ENCODE measurements around the gene ALKBH5. TPM values are rescaled to one million over a fixed set of nuclear protein-coding genes. Genes with fewer than 3 reads are reported as not detected.
A peak's percentile ranks its signal among the peaks of the same experiment; 100 is the strongest.

The ALKBH5 gene
- total RNA-seq, 2 experiments from 2014 or later: 117 to 121 TPM

- ChIA-PET POLR2A (no interaction called here), CTCF (no interaction called here)
- peaks cover 5% of the 10 kb centered on the region for H3K36me3 Mint-ChIP-seq (ENCODE audit: low read depth)
- H3K27ac Mint-ChIP-seq: no peak overlapping the region
- ATAC-seq (no peak), DNase-seq (no peak)
- H3K4me1 Mint-ChIP-seq (ENCODE audit: low read depth): peaks cover 22% of the 10 kb centered on the region
- H3K4me3 Mint-ChIP-seq: no peak overlapping the region
- no peaks in the 10 kb centered on the region for H3K9me3 Mint-ChIP-seq (ENCODE audit: insufficient read depth)
- no peaks in the 10 kb centered on the region for H3K27me3 Mint-ChIP-seq (ENCODE audit: low read depth)
These were observed 3.8 kb upstream of the ALKBH5 start for GRCh38 chr17:18179804-18180203.

GRCh38 chr17:18181358-18181757 lies 2.3 kb upstream of the ALKBH5 start:
- CTCF ChIA-PET: interaction anchor here (0.6 to 1.4 kb wide), 2 partner anchors 9 to 23 kb away, joined by 3 read pairs; no protein-coding TSS in a partner anchor
- Mint-ChIP-seq H3K27me3 (ENCODE audit: low read depth) (no peaks in the 10 kb centered on the region), H3K9me3 (ENCODE audit: insufficient read depth) (no peaks in the 10 kb centered on the region), H3K36me3 (ENCODE audit: low read depth) (peaks cover 21% of the 10 kb centered on the region), H3K4me3 (peak overlapping the region; percentile 95), H3K27ac (peak overlapping the region; percentile 100), H3K4me1 (ENCODE audit: low read depth) (peaks cover 35% of the 10 kb centered on the region)
- DNase-seq (no peak), ATAC-seq (no peak)
- POLR2A ChIA-PET: interaction anchor here (3.8 kb wide), 1 partner anchor 11 kb away, joined by 15 read pairs; no protein-coding TSS in a partner anchor

GRCh38 chr17:18182110-18182977 lies 1.3 kb upstream of the ALKBH5 start:
- DNase-seq (peak; percentile 31), ATAC-seq (no peak)
- peaks cover 45% of the 10 kb centered on the region for H3K4me1 Mint-ChIP-seq (ENCODE audit: low read depth)
- POLR2A ChIA-PET: interaction anchor here (0.8 to 3.8 kb wide), 8 partner anchors 10 to 209 kb away, joined by 3 to 15 read pairs (median 4); partner anchors contain the start of genes DRC3, SMCR8, TOM1L2 and TOP3A
- no peaks in the 10 kb centered on the region for H3K27me3 Mint-ChIP-seq (ENCODE audit: low read depth)
- peak overlapping the region; percentile 100 for H3K27ac Mint-ChIP-seq
- no peaks in the 10 kb centered on the region for H3K9me3 Mint-ChIP-seq (ENCODE audit: insufficient read depth)
- H3K36me3 Mint-ChIP-seq (ENCODE audit: low read depth): peaks cover 30% of the 10 kb centered on the region
- peak overlapping the region; percentile 95 for H3K4me3 Mint-ChIP-seq
- CTCF ChIA-PET: interaction anchor here (1.1 to 4.1 kb wide), 9 partner anchors 11 to 444 kb away, joined by 3 to 19 read pairs (median 4); no protein-coding TSS in a partner anchor

- Mint-ChIP-seq H3K27ac (peak overlapping the region; percentile 100), H3K27me3 (ENCODE audit: low read depth) (no peaks in the 10 kb centered on the region), H3K4me3 (peak overlapping the region; percentile 95), H3K36me3 (ENCODE audit: low read depth) (peaks cover 37% of the 10 kb centered on the region), H3K9me3 (ENCODE audit: insufficient read depth) (no peaks in the 10 kb centered on the region), H3K4me1 (ENCODE audit: low read depth) (peaks cover 51% of the 10 kb centered on the region)
- DNase-seq (peak; percentile 86), ATAC-seq (peak; percentile 49)
- POLR2A ChIA-PET: interaction anchor here (0.7 to 3.8 kb wide), 9 partner anchors 10 to 210 kb away, joined by 3 to 15 read pairs (median 4); partner anchors contain the start of genes DRC3, SMCR8, TOM1L2 and TOP3A
- CTCF ChIA-PET: interaction anchor here (1.1 to 4.1 kb wide), 8 partner anchors 11 to 443 kb away, joined by 3 to 19 read pairs (median 4); no protein-coding TSS in a partner anchor
These were observed 672 bp upstream of the ALKBH5 start for GRCh38 chr17:18182978-18183333.

GRCh38 chr17:18184143-18185031 lies 759 bp downstream of the ALKBH5 start:
- DNase-seq (peak; percentile 76), ATAC-seq (peak; percentile 12)
- no peaks in the 10 kb centered on the region for H3K9me3 Mint-ChIP-seq (ENCODE audit: insufficient read depth)

GRCh38 chr17:18185391-18185790 lies 1.8 kb downstream of the ALKBH5 start:
- Mint-ChIP-seq H3K4me1 (ENCODE audit: low read depth) (peaks cover 66% of the 10 kb centered on the region), H3K4me3 (peak overlapping the region; percentile 95), H3K9me3 (ENCODE audit: insufficient read depth) (no peaks in the 10 kb centered on the region), H3K27ac (peak overlapping the region; percentile 46), H3K27me3 (ENCODE audit: low read depth) (no peaks in the 10 kb centered on the region), H3K36me3 (ENCODE audit: low read depth) (peaks cover 51% of the 10 kb centered on the region)
- ATAC-seq: no peak
- CTCF ChIA-PET: interaction anchor here (0.7 to 4.1 kb wide), 6 partner anchors 10 to 44 kb away, joined by 3 to 19 read pairs (median 4); no protein-coding TSS in a partner anchor
- POLR2A ChIA-PET: interaction anchor here (0.9 to 1.5 kb wide), 2 partner anchors 8 to 130 kb away, joined by 3 read pairs; partner anchors contain the start of gene SMCR8
- no peak for DNase-seq

More at GRCh38 chr17:18184143-18185031, 759 bp downstream of the ALKBH5 start:
- POLR2A ChIA-PET: interaction anchor here (0.9 to 3.8 kb wide), 7 partner anchors 9 to 76 kb away, joined by 3 to 15 read pairs (median 8); no protein-coding TSS in a partner anchor
- peaks cover 61% of the 10 kb centered on the region for H3K4me1 Mint-ChIP-seq (ENCODE audit: low read depth)
- peak overlapping the region; percentile 100 for H3K27ac Mint-ChIP-seq
- H3K4me3 Mint-ChIP-seq: peak overlapping the region; percentile 95
- no peaks in the 10 kb centered on the region for H3K27me3 Mint-ChIP-seq (ENCODE audit: low read depth)
- peaks cover 45% of the 10 kb centered on the region for H3K36me3 Mint-ChIP-seq (ENCODE audit: low read depth)
- CTCF ChIA-PET: interaction anchor here (1.4 to 4.1 kb wide), 7 partner anchors 11 to 43 kb away, joined by 3 to 19 read pairs (median 6); no protein-coding TSS in a partner anchor

- ChIA-PET POLR2A (interaction anchor here (1.5 kb wide), 1 partner anchor 129 kb away, joined by 3 read pairs; the partner anchor contains the start of gene SMCR8), CTCF (interaction anchor here (0.7 to 4.1 kb wide), 4 partner anchors 12 to 44 kb away, joined by 3 to 19 read pairs (median 4); no protein-coding TSS in a partner anchor)
- peaks cover 57% of the 10 kb centered on the region for H3K36me3 Mint-ChIP-seq (ENCODE audit: low read depth)
- H3K4me3 Mint-ChIP-seq: peak overlapping the region; percentile 95
- ATAC-seq: no peak
- no peaks in the 10 kb centered on the region for H3K27me3 Mint-ChIP-seq (ENCODE audit: low read depth)
- H3K4me1 Mint-ChIP-seq (ENCODE audit: low read depth): peaks cover 67% of the 10 kb centered on the region
- peak overlapping the region; percentile 46 for H3K27ac Mint-ChIP-seq
- no peak for DNase-seq
- H3K9me3 Mint-ChIP-seq (ENCODE audit: insufficient read depth): no peaks in the 10 kb centered on the region
These were observed 2.4 kb downstream of the ALKBH5 start for GRCh38 chr17:18185832-18186626.

GRCh38 chr17:18186627-18186982 lies 3.0 kb downstream of the ALKBH5 start:
- peak overlapping the region; percentile 95 for H3K4me3 Mint-ChIP-seq
- DNase-seq (no peak), ATAC-seq (no peak)
- ChIA-PET CTCF (interaction anchor here (1.4 to 4.1 kb wide), 3 partner anchors 11 to 45 kb away, joined by 3 to 19 read pairs (median 4); no protein-coding TSS in a partner anchor), POLR2A (interaction anchor here (1.5 kb wide), 1 partner anchor 129 kb away, joined by 3 read pairs; the partner anchor contains the start of gene SMCR8)
- no peaks in the 10 kb centered on the region for H3K9me3 Mint-ChIP-seq (ENCODE audit: insufficient read depth)
- H3K4me1 Mint-ChIP-seq (ENCODE audit: low read depth): peaks cover 67% of the 10 kb centered on the region
- H3K36me3 Mint-ChIP-seq (ENCODE audit: low read depth): peaks cover 62% of the 10 kb centered on the region
- H3K27me3 Mint-ChIP-seq (ENCODE audit: low read depth): no peaks in the 10 kb centered on the region
- no peak overlapping the region for H3K27ac Mint-ChIP-seq

- H3K4me3 Mint-ChIP-seq: peak overlapping the region; percentile 95
- POLR2A ChIA-PET: no interaction called here
- peaks cover 62% of the 10 kb centered on the region for H3K4me1 Mint-ChIP-seq (ENCODE audit: low read depth)
- CTCF ChIA-PET: no interaction called here
- DNase-seq (no peak), ATAC-seq (no peak)
- H3K36me3 Mint-ChIP-seq (ENCODE audit: low read depth): peaks cover 62% of the 10 kb centered on the region
- H3K9me3 Mint-ChIP-seq (ENCODE audit: insufficient read depth): no peaks in the 10 kb centered on the region
- no peaks in the 10 kb centered on the region for H3K27me3 Mint-ChIP-seq (ENCODE audit: low read depth)
- peak overlapping the region; percentile 1 for H3K27ac Mint-ChIP-seq
These were observed 3.6 kb downstream of the ALKBH5 start for GRCh38 chr17:18187226-18187625.

- H3K9me3 Mint-ChIP-seq (ENCODE audit: insufficient read depth): no peaks in the 10 kb centered on the region
- peaks cover 65% of the 10 kb centered on the region for H3K36me3 Mint-ChIP-seq (ENCODE audit: low read depth)
- H3K4me1 Mint-ChIP-seq (ENCODE audit: low read depth): peaks cover 59% of the 10 kb centered on the region
- H3K4me3 Mint-ChIP-seq: peak overlapping the region; percentile 95
- H3K27me3 Mint-ChIP-seq (ENCODE audit: low read depth): no peaks in the 10 kb centered on the region
- ATAC-seq: no peak
- H3K27ac Mint-ChIP-seq: peak overlapping the region; percentile 72
- no peak for DNase-seq
- ChIA-PET POLR2A (no interaction called here), CTCF (interaction anchor here (0.6 to 3.5 kb wide), 3 partner anchors 10 to 46 kb away, joined by 3 to 12 read pairs (median 3); no protein-coding TSS in a partner anchor)
These were observed 4.5 kb downstream of the ALKBH5 start for GRCh38 chr17:18187821-18188761.
